Muscle layer of duodenum (tissue), 2 donors: ENCODE results near the gene PPP2R2D.
A peak's percentile ranks its signal among the peaks of the same experiment; 100 is the strongest.
"Not testable (repeated sequence)": the region's sequence is repeated elsewhere in the genome, so short reads cannot be mapped to it uniquely, and the experiment has no call there.

ENCODE experiments used
- H3K27ac ChIP-seq: one replicate; pipeline ENCODE4 v1.7.0; 2013; ENCODE audit warnings: mild to moderate bottlenecking, low read length
- H3K27me3 ChIP-seq: one replicate; pipeline ENCODE4 v1.7.0; 2013; ENCODE audit warnings: low read depth, mild to moderate bottlenecking, control low read depth, low read length
- H3K36me3 ChIP-seq, 2 donors: one replicate each; pipeline ENCODE4 v1.7.0; 2013; ENCODE audit warnings: low read length in 2 of 2, control low read depth in 1 of 2, mild to moderate bottlenecking in 1 of 2; ENCODE audit not compliant: insufficient read depth in 2 of 2, control insufficient read depth in 1 of 2
- H3K4me1 ChIP-seq, 2 donors: one replicate each; pipeline ENCODE4 v1.7.0; 2013; ENCODE audit warnings: low read length in 2 of 2, mild to moderate bottlenecking in 2 of 2, control low read depth in 1 of 2, moderate library complexity in 1 of 2; ENCODE audit not compliant: insufficient read depth in 2 of 2, control insufficient read depth in 1 of 2
- H3K4me3 ChIP-seq, 2 donors: one replicate each; pipeline ENCODE4 v1.7.0; 2013; ENCODE audit warnings: low read length in 2 of 2, low read depth in 1 of 2, mild to moderate bottlenecking in 1 of 2
- H3K9me3 ChIP-seq, 2 donors: one replicate each; pipeline ENCODE4 v1.7.0; 2013; ENCODE audit warnings: low read length in 2 of 2, control low read depth in 1 of 2, mild to moderate bottlenecking in 1 of 2; ENCODE audit not compliant: control insufficient read depth in 1 of 2
- donor health status: healthy.

Gene PPP2R2D

GRCh38 chr10:131982796-131983195 lies 82.0 kb downstream of the PPP2R2D start:
- Histone ChIP-seq H3K4me3 (peak overlapping the region in 1 of 2 donors; percentile 91), H3K9me3 (no peaks in the 10 kb centered on the region), H3K36me3 (no peaks in the 10 kb centered on the region), H3K27ac (no peak overlapping the region), H3K27me3 (no peaks in the 10 kb centered on the region), H3K4me1 (peaks cover 0 to 21% of the 10 kb centered on the region in 2 donors)

- Histone ChIP-seq H3K4me3 (no peak overlapping the region), H3K9me3 (no peaks in the 10 kb centered on the region), H3K36me3 (no peaks in the 10 kb centered on the region), H3K27ac (no peak overlapping the region), H3K4me1 (peaks cover 0 to 21% of the 10 kb centered on the region in 2 donors), H3K27me3 (no peaks in the 10 kb centered on the region)
Observed at GRCh38 chr10:131983780-131984179, 83.0 kb downstream of the PPP2R2D start.

DNA sequence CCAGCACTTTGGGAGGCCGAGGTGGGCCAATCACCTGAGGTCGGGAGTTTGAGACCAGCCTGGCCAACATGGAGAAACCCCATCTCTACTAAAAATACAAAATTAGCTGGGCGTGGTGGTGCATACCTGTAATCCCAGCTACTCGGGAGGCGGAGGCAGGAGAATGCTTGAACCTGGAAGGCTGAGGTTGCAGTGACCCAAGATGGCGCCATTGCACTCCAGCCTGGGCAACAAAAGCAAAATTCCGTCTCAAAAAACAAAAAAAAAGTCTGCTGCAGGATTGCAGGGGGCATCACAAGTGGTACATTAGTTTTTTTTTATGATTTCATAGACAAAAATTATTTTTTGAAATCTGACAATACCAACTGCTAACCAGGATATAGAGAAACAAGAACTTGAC lies 86.0 kb downstream of the PPP2R2D start:
- H3K9me3 ChIP-seq, result not testable (repeated sequence)

DNA sequence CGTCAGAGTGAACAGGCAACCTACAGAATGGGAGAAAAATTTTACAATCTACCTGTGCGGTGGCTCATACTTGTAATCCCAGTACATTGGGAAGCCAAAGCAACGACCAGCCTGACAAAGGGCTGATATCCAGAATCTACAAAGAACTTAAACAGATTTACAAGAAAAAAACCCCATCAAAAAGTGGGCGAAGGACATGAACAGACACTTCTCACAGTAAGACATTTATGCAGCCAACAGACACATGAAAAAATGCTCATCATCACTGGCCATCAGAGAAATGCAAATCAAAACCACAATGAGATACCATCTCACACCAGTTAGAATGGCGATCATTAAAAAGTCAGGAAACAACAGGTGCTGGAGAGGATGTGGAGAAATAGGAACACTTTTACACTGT lies 86.5 kb downstream of the PPP2R2D start:
- H3K27me3 ChIP-seq, H3K36me3 ChIP-seq, H3K4me3 ChIP-seq, H3K27ac ChIP-seq, H3K4me1 ChIP-seq, H3K9me3 ChIP-seq: not testable (repeated sequence)

More for the DNA sequence above, 86.0 kb downstream of the PPP2R2D start:
- not testable (repeated sequence) for H3K36me3 ChIP-seq, H3K4me3 ChIP-seq, H3K27me3 ChIP-seq, H3K4me1 ChIP-seq, H3K27ac ChIP-seq

DNA sequence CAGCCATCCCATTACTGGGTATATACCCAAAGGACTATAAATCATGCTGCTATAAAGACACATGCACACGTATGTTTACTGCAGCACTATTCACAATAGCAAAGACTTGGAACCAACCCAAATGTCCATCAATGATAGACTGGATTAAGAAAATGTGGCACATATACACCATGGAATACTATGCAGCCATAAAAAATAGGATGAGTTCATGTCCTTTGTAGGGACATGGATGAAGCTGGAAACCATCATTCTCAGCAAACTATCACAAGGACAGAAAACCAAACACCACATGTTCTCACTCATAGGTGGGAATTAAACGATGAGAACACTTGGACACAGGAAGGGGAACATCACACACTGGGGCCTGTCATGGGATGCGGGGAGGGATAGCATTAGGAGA lies 87.0 kb downstream of the PPP2R2D start:
- H3K27me3 ChIP-seq, H3K9me3 ChIP-seq, H3K4me1 ChIP-seq, H3K36me3 ChIP-seq, H3K27ac ChIP-seq, H3K4me3 ChIP-seq: not testable (repeated sequence)

DNA sequence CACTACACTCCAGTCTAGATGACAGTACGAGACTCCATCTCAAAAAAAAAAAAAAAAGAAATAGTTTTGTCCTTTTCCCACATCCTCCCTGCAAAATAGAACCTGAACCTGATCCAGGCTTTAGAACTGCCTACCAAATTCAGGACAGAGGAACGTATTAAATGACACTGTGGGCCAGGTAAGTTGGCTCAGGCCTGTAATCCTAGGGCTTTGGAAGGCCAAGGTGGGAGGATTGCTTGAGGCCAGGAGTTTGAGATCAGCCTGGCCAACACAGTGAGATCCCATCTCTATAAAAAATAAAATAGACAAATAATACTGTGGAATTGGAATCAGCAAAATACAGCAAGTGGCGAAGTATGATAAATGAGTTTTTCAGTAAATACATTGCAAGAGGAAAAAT lies 90.9 kb downstream of the PPP2R2D start:
- H3K4me3 ChIP-seq, result no peak overlapping the region
- H3K27me3 ChIP-seq, result no peaks in the 10 kb centered on the region
- H3K4me1 ChIP-seq, result peaks cover 0 to 5% of the 10 kb centered on the region in 2 donors
- H3K27ac ChIP-seq, result no peak overlapping the region
- H3K9me3 ChIP-seq, result no peaks in the 10 kb centered on the region
- no peaks in the 10 kb centered on the region for H3K36me3 ChIP-seq

DNA sequence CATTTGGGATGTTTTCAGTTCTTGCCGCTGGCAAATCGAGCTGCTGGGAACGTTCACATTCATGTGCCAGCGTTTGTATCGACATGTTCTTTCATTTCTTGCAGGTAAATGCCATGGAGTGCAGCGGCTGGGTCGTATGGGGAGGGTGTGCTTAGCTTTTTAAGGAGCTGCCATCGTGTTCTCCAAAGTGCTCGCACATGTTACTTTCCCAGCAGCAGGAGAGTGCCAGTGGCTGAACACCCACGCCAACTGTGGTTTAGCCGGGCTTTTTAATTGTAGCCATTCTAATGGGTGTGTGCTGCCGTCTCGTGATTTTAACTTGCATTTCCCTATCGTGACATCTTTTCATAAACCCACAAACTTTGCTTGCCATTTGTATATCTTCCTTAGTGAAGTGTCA lies 92.5 kb downstream of the PPP2R2D start:
- no peak overlapping the region for H3K27ac ChIP-seq

GRCh38 chr10:131994435-131994834 lies 93.6 kb downstream of the PPP2R2D start:
- Histone ChIP-seq H3K9me3 (no peaks in the 10 kb centered on the region), H3K4me1 (peaks cover 4 to 18% of the 10 kb centered on the region in 2 donors), H3K27me3 (no peaks in the 10 kb centered on the region), H3K4me3 (no peak overlapping the region), H3K36me3 (no peaks in the 10 kb centered on the region), H3K27ac (no peak overlapping the region)

More for the DNA sequence above, 92.5 kb downstream of the PPP2R2D start:
- no peaks in the 10 kb centered on the region for H3K9me3 ChIP-seq
- no peaks in the 10 kb centered on the region for H3K36me3 ChIP-seq
- H3K27me3 ChIP-seq, result no peaks in the 10 kb centered on the region
- no peak overlapping the region for H3K4me3 ChIP-seq
- H3K4me1 ChIP-seq, result peaks cover 4 to 17% of the 10 kb centered on the region in 2 donors

DNA sequence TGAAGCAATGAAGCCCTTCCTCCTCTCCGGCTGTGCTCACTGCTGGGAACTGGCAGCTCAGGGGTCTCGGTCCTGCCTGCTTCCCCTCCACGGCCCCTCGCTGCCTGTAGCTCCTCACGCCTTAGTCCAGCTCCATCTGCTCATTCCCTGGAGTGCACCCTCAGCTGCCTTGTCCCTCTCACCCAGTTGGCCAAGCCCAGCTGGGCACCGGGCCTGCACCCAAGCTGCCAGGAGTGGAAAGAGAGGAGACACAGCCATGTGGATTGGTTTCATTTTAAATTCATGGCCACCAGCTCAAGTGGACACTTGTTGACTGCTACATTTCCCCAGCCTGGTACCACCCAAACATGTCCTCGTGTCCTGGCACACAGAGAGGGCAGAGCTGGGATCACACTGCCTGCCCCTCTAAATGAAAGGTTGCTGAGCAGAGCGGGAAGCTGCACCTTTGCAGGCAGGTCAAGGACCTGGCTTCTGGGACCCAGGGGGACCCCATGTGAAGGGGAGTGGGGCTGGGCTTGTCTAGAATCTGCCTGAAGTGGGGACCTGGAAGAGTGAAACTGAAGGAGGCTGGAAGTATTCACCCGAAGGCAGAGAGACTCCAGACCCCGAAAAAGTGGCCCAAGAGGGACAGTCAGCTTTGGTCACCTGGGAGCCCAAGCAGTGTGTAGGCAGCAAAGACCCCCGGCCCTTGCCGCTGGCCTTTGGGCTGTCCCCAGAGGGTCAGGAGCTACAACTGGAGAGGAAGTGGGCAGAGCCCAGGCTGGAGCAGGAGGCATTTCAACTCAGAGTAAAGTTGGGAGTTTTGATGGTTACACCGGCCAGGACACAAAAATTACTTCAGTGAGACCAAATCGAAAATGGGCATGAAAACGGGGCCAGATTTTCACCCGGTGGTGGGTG lies 95.9 kb downstream of the PPP2R2D start:
- Histone ChIP-seq H3K4me3 (no peak overlapping the region), H3K27me3 (no peaks in the 10 kb centered on the region), H3K27ac (no peak overlapping the region), H3K9me3 (no peaks in the 10 kb centered on the region), H3K36me3 (no peaks in the 10 kb centered on the region), H3K4me1 (peaks cover 4 to 18% of the 10 kb centered on the region in 2 donors)

DNA sequence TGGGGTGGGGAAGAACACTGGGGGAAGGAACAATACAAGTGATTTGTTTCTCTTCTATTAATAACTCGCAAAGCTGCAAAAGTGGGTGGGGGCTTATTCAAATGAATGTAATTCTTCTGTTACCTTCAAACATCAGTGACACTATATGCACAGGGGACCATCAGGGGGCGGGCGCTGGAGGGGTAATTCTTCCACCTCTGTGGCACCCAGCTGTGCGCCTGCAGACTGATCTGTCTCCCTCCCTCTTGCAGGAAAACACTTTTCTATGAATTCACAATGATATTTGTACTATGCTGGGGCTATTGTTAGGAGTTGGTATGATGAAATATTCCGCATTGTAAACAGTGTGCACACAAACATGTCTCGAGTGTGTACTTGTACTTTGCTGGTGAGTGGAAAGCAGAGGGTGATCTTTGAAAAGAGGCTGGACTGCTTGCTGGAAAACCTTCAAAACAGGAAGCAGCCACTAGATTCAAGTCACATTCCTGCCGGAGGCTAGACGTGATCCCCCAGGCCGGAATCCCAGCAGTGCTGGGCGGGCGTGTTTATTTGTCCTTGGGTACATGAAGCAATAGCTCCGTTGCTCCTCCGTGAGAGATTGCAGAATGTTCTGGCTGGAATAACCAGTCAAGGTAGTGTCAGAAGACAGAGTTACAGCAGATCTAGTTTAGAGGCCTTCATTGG lies 96.7 kb downstream of the PPP2R2D start:
- peaks cover 4 to 18% of the 10 kb centered on the region in 2 donors for H3K4me1 ChIP-seq
- H3K4me3 ChIP-seq, result no peak overlapping the region
- no peaks in the 10 kb centered on the region for H3K36me3 ChIP-seq
- no peaks in the 10 kb centered on the region for H3K9me3 ChIP-seq
- H3K27ac ChIP-seq, result peak overlapping the region; percentile 69
- H3K27me3 ChIP-seq, result no peaks in the 10 kb centered on the region

DNA sequence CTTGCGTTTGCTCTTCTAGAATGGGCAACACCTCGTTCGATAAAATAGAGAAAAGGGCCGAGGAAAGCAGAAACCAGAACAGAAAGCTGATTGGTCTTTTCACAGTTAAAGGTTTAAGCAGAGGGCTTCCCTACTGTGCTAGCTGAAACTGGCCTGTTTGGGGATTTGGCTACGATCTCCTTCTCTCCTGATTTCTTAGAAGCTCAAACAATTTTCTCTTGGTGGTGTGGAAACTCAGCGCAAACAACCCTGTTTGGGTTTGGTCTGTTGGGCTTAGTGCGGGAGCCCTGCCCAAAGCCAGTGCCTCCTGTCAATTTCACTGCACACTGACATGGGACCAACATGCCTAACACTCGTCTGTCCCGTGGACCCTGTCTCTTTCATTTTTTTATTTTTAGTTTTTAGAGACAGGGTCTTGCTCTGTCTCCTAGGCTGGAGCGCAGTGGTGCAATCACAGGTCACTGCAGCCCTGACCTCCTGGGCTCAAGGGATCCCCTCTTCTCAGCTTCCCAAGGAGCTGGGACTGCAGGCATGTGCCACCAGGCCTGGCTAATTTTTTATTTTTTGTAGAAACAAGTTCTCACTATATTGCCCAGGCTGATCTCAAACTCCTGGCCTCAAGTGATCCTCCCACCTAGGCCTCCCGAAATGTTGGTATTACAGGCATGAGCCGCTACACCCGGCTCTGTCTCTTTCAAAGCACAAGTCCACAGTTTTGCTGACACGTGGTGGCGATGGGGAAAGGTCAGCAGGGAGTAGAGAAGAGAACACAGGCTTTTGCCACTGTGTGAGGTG lies 97.4 kb downstream of the PPP2R2D start:
- Histone ChIP-seq H3K9me3 (no peaks in the 10 kb centered on the region), H3K27me3 (no peaks in the 10 kb centered on the region), H3K4me1 (peaks cover 4 to 18% of the 10 kb centered on the region in 2 donors), H3K36me3 (no peaks in the 10 kb centered on the region), H3K4me3 (no peak overlapping the region), H3K27ac (peak overlapping the region; percentile 69)
